HG02885 (cell line): ENCODE results near the gene ITGA3.

ENCODE experiments used
- ATAC-seq: cut with Tn5 transposase; IDR thresholded peaks from one replicate; pipeline ENCODE4 v1.9.1; 2021; ENCODE audit warnings: mild to moderate bottlenecking; ENCODE audit not compliant: unreplicated experiment, poor library complexity

Gene ITGA3

GRCh38 chr17:50122945-50123344, 67.0 kb downstream of the ITGA3 start:
- ATAC-seq = no peak

GRCh38 chr17:50123649-50124349, 67.9 kb downstream of the ITGA3 start:
- no peak for ATAC-seq

GRCh38 chr17:50125420-50125997, 69.6 kb downstream of the ITGA3 start:
- no peak for ATAC-seq

GRCh38 chr17:50127697-50128361, 71.9 kb downstream of the ITGA3 start:
- ATAC-seq = no peak

- ATAC-seq = no peak
Measured at GRCh38 chr17:50128441-50129352, 72.8 kb downstream of the ITGA3 start.

GRCh38 chr17:50129353-50129727, 73.4 kb downstream of the ITGA3 start:
- ATAC-seq = no peak

GRCh38 chr17:50129728-50130558, 74.0 kb downstream of the ITGA3 start, which contains the start of gene SAMD14:
Gene SAMD14, minus strand, starts transcription at chr17:50130160. Its CDS starts 5,201 bp downstream, at chr17:50124959.
- ATAC-seq = no peak

- ATAC-seq = no peak
Measured at GRCh38 chr17:50130559-50131305, 74.8 kb downstream of the ITGA3 start.

- ATAC-seq = no peak
Measured at GRCh38 chr17:50132104-50132794, 76.3 kb downstream of the ITGA3 start.

GRCh38 chr17:50133028-50133768, 77.3 kb downstream of the ITGA3 start:
- ATAC-seq = no peak

GRCh38 chr17:50133769-50134099, 77.8 kb downstream of the ITGA3 start:
- ATAC-seq = no peak

GRCh38 chr17:50134206-50135110, 78.5 kb downstream of the ITGA3 start:
- ATAC-seq = no peak

GRCh38 chr17:50135316-50136095, 79.6 kb downstream of the ITGA3 start:
- ATAC-seq = no peak

- ATAC-seq = no peak
Measured at GRCh38 chr17:50136096-50136687, 80.3 kb downstream of the ITGA3 start.

GRCh38 chr17:50137042-50137441, 81.1 kb downstream of the ITGA3 start:
- ATAC-seq = no peak
